Suppressor macrophage treated with lipopolysaccharide for 1 hour (primary cell): ENCODE results near the gene C5orf15.
A peak's percentile ranks its signal among the peaks of the same experiment; 100 is the strongest.

Experiments
- DNase-seq, 3 donors: peaks; one replicate each; pipeline ENCODE4 v3.0.0-alpha.2; 2020 to 2022

C5orf15 gene

GRCh38 chr5:133968204-133968980 is at the start of gene C5orf15:
Gene C5orf15, minus strand, starts transcription at chr5:133968625. Its CDS starts 41 bp downstream, at chr5:133968584.
- DNase-seq = peak; percentile 98 to 99 (median 99)

- DNase-seq = no peak
These were observed 39.9 kb upstream of the C5orf15 start for GRCh38 chr5:134008266-134008749.

GRCh38 chr5:134007581-134008265 is 39.3 kb upstream of the C5orf15 start:
- DNase-seq = no peak

- no peak for DNase-seq
These were observed 37.7 kb upstream of the C5orf15 start for GRCh38 chr5:134006115-134006514.

GRCh38 chr5:134005417-134006061 is 37.1 kb upstream of the C5orf15 start:
- peak in 1 of 3 donors; percentile 51 for DNase-seq

GRCh38 chr5:134004626-134005416 is 36.4 kb upstream of the C5orf15 start, which contains the start of gene VDAC1:
Gene VDAC1, minus strand, starts transcription at chr5:134004975. Its CDS starts 11,963 bp downstream, at chr5:133993012.
- DNase-seq = peak; percentile 82 to 93 (median 85)

- DNase-seq = peak; percentile 84 to 94 (median 91)
These were observed 35.6 kb upstream of the C5orf15 start for GRCh38 chr5:134003817-134004625.

GRCh38 chr5:134003064-134003816 is 34.8 kb upstream of the C5orf15 start:
- peak in 2 of 3 donors; percentile 36 to 56 for DNase-seq

GRCh38 chr5:134001938-134002731 is 33.7 kb upstream of the C5orf15 start:
- no peak for DNase-seq

- DNase-seq = no peak
These were observed 32.5 kb upstream of the C5orf15 start for GRCh38 chr5:134000696-134001453.

- DNase-seq = no peak
These were observed 31.7 kb upstream of the C5orf15 start for GRCh38 chr5:134000091-134000511.

GRCh38 chr5:133998807-133999206 is 30.4 kb upstream of the C5orf15 start:
- no peak for DNase-seq

- DNase-seq = no peak
These were observed 29.6 kb upstream of the C5orf15 start for GRCh38 chr5:133998042-133998441.

GRCh38 chr5:133996683-133997252 is 28.3 kb upstream of the C5orf15 start:
- peak in 2 of 3 donors; percentile 24 to 27 for DNase-seq

GRCh38 chr5:133995883-133996563 is 27.6 kb upstream of the C5orf15 start:
- no peak for DNase-seq

- DNase-seq = no peak
These were observed 26.9 kb upstream of the C5orf15 start for GRCh38 chr5:133995341-133995740.

- DNase-seq = no peak
These were observed 26.5 kb upstream of the C5orf15 start for GRCh38 chr5:133994990-133995333.

GRCh38 chr5:133994297-133994989 is 26.0 kb upstream of the C5orf15 start:
- no peak for DNase-seq
